ENCODE data around the gene POR.

Gene POR

DNA sequence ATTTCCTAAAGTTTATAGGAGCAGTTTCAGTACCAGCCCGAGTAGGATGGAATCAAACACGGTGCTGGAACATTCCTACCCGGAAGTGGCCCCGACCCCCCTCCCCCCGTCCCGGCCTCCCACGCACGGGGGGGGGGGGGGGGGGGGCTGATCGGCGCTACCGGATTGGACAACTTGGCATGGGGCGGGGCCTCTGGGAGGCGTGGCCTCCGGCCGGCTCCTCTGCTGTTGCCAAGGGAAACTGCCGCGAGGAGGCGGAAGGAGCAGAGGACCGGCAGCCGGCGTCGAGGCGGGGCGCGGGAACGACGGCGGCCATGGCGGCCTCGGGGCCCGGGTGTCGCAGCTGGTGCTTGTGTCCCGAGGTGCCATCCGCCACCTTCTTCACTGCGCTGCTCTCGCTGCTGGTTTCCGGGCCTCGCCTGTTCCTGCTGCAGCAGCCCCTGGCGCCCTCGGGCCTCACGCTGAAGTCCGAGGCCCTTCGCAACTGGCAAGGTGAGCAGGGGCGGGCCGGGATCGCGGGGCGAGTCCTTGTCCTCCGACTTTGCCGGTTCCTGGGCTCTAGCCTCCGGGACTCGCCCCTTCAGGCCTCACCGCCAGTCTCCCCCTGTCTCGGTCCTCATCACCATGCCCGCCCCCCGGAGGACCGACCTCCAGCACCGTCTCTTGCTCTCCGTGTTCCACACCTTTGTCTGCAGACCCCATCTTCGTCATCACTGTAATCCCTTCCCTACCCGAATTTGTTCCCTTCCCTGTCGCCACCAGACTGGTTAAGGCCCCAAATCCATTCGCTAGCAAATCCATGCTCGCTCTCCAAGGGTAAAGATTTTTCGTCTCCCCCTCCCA lies 36.0 kb upstream of the POR start, which contains the start of gene RHBDD2:
Gene RHBDD2 (plus strand): TSS at position 266 of the 843 bp plus-strand sequence. CDS start 49 bp downstream, at position 315.
- H3K18ac ChIP-seq (ENCODE audit: low read length): peak within 1 kb of the TSS; percentile 100
- no peak within 1 kb of the TSS for H2BK120ac ChIP-seq (ENCODE audit: low read depth, low read length)
- H4K8ac ChIP-seq (ENCODE audit: low read depth, low read length): peak within 1 kb of the TSS; percentile 95
- H3K27me3 ChIP-seq (ENCODE audit: control insufficient read depth in 3 of 3, insufficient read depth in 3 of 3, low read depth in 1 of 3, low read length in 3 of 3): no peaks in the 10 kb centered on the region
- H3K4me2 ChIP-seq (ENCODE audit: insufficient read depth, low read length, poor library complexity, severe bottlenecking): peak within 1 kb of the TSS; percentile 74
- peak within 1 kb of the TSS; percentile 95 for H3K14ac ChIP-seq (ENCODE audit: low read length)
- peak within 1 kb of the TSS; percentile 82 to 98 for H3K4me3 ChIP-seq (ENCODE audit: low read length in 2 of 2)
- no peaks in the 10 kb centered on the region for H3K9me3 ChIP-seq (replicated peaks in 1 of 2; ENCODE audit: control insufficient read depth in 2 of 2, insufficient read depth in 1 of 2, low read depth in 1 of 2, low read length in 2 of 2)
- peak within 1 kb of the TSS; percentile 70 for H2BK15ac ChIP-seq (ENCODE audit: low read length)
- peaks cover 6 to 15% of the 10 kb centered on the region in 2 donors for H3K4me1 ChIP-seq (ENCODE audit: control insufficient read depth in 2 of 2, insufficient read depth in 1 of 2, low read depth in 1 of 2, low read length in 2 of 2)
- peak; percentile 91 for DNase-seq (ENCODE audit: low spot score)
- peak within 1 kb of the TSS; percentile 98 for H3K23ac ChIP-seq (ENCODE audit: low read depth, low read length, poor library complexity)
- peaks cover 14% of the 10 kb centered on the region for H3K79me1 ChIP-seq (ENCODE audit: low read depth, low read length)
- H2BK12ac ChIP-seq (ENCODE audit: low read length): no peak within 1 kb of the TSS
- peak within 1 kb of the TSS; percentile 92 for H2AFZ ChIP-seq (ENCODE audit: low read length)
- peak within 1 kb of the TSS; percentile 60 for H3K27ac ChIP-seq (replicated peaks; ENCODE audit: low read length)
- WGBS, 2 donors (ENCODE audit: extremely low coverage in 2 of 2, insufficient read length in 2 of 2, insufficient replicate concordance in 1 of 2): no CpG with 5 or more reads among the region's 65 CpGs
- no peak within 1 kb of the TSS for H4K91ac ChIP-seq (ENCODE audit: low read depth, low read length, poor library complexity)
- H2BK5ac ChIP-seq (ENCODE audit: low read length): peak within 1 kb of the TSS; percentile 88
- peak within 1 kb of the TSS; percentile 86 for H3K4ac ChIP-seq (ENCODE audit: low read length)
- peak within 1 kb of the TSS; percentile 99 for H3K9ac ChIP-seq (ENCODE audit: low read depth, low read length, poor library complexity)
- H2AK5ac ChIP-seq (ENCODE audit: low read depth, low read length): peak within 1 kb of the TSS; percentile 74
- peaks cover 17 to 39% of the 10 kb centered on the region in 2 donors for H3K36me3 ChIP-seq (replicated peaks in 1 of 2; ENCODE audit: control insufficient read depth in 2 of 2, insufficient read depth in 2 of 2, low read length in 2 of 2)

DNA sequence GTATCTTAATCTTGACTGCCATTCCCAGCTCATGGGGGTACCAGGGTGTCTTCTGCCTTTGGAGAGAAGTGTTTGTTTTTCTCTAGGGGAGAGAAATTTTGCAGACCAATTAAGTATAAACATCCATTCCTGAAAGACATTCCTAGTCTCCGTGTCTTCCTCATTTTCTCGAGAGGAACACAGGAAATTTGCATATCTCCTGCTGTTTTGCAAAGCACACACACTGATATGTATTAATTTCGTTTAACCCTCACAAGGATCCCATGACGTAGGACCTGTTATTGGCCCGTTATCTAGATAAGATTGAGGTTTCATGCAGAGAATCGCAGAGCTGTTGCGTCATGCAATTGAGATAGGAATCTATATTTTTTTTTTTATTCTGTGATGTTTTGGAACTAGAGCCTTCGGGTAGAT lies 35.2 kb upstream of the POR start:
- no peaks in the 10 kb centered on the region for H3K9me3 ChIP-seq (replicated peaks in 1 of 2; ENCODE audit: control insufficient read depth in 2 of 2, insufficient read depth in 1 of 2, low read depth in 1 of 2, low read length in 2 of 2)
- peaks cover 24 to 47% of the 10 kb centered on the region in 2 donors for H3K36me3 ChIP-seq (replicated peaks in 1 of 2; ENCODE audit: control insufficient read depth in 2 of 2, insufficient read depth in 2 of 2, low read length in 2 of 2)
- no peak overlapping the region for H3K14ac ChIP-seq (ENCODE audit: low read length)
- no peak overlapping the region for H3K23ac ChIP-seq (ENCODE audit: low read depth, low read length, poor library complexity)
- no peak for DNase-seq (ENCODE audit: low spot score)
- no peaks in the 10 kb centered on the region for H3K27me3 ChIP-seq (ENCODE audit: control insufficient read depth in 3 of 3, insufficient read depth in 3 of 3, low read depth in 1 of 3, low read length in 3 of 3)
- H2AK5ac ChIP-seq (ENCODE audit: low read depth, low read length): no peak overlapping the region
- H2BK15ac ChIP-seq (ENCODE audit: low read length): no peak overlapping the region
- peak overlapping the region; percentile 74 for H3K4me2 ChIP-seq (ENCODE audit: insufficient read depth, low read length, poor library complexity, severe bottlenecking)
- peak overlapping the region; percentile 82 to 98 for H3K4me3 ChIP-seq (ENCODE audit: low read length in 2 of 2)
- H4K8ac ChIP-seq (ENCODE audit: low read depth, low read length): no peak overlapping the region
- H3K9ac ChIP-seq (ENCODE audit: low read depth, low read length, poor library complexity): no peak overlapping the region
- H3K4ac ChIP-seq (ENCODE audit: low read length): no peak overlapping the region
- WGBS, 2 donors (ENCODE audit: extremely low coverage in 2 of 2, insufficient read length in 2 of 2, insufficient replicate concordance in 1 of 2): no CpG with 5 or more reads among the region's 8 CpGs
- H2BK120ac ChIP-seq (ENCODE audit: low read depth, low read length): no peak overlapping the region
- no peak overlapping the region for H3K27ac ChIP-seq (replicated peaks; ENCODE audit: low read length)
- H4K91ac ChIP-seq (ENCODE audit: low read depth, low read length, poor library complexity): no peak overlapping the region
- H3K79me1 ChIP-seq (ENCODE audit: low read depth, low read length): peaks cover 14% of the 10 kb centered on the region
- peaks cover 6 to 15% of the 10 kb centered on the region in 2 donors for H3K4me1 ChIP-seq (ENCODE audit: control insufficient read depth in 2 of 2, insufficient read depth in 1 of 2, low read depth in 1 of 2, low read length in 2 of 2)
- no peak overlapping the region for H2BK5ac ChIP-seq (ENCODE audit: low read length)
- H2AFZ ChIP-seq (ENCODE audit: low read length): peak overlapping the region; percentile 92
- H2BK12ac ChIP-seq (ENCODE audit: low read length): no peak overlapping the region
- H3K18ac ChIP-seq (ENCODE audit: low read length): no peak overlapping the region

DNA sequence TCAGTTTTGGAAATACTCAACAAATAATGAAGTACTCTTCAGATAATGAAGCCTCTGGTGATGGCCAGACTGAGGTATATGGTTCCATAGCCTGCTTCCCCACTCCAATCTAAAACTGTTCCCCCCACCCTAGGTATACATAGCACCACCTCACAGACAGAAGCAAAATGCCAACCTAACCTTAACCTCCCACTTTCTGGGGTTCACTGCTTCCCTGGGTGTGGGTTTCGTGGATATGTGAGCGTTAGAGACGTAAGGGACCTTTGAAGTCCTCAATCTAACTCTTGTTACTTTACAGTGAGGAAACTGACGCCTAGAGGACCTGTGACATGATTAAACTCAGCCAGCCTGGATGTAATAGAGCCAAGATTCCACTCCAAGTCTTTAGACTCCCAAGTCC lies 34.7 kb upstream of the POR start:
- H3K79me1 ChIP-seq (ENCODE audit: low read depth, low read length): peaks cover 14% of the 10 kb centered on the region
- WGBS, 2 donors (ENCODE audit: extremely low coverage in 2 of 2, insufficient read length in 2 of 2, insufficient replicate concordance in 1 of 2): no CpG with 5 or more reads among the region's 4 CpGs

DNA sequence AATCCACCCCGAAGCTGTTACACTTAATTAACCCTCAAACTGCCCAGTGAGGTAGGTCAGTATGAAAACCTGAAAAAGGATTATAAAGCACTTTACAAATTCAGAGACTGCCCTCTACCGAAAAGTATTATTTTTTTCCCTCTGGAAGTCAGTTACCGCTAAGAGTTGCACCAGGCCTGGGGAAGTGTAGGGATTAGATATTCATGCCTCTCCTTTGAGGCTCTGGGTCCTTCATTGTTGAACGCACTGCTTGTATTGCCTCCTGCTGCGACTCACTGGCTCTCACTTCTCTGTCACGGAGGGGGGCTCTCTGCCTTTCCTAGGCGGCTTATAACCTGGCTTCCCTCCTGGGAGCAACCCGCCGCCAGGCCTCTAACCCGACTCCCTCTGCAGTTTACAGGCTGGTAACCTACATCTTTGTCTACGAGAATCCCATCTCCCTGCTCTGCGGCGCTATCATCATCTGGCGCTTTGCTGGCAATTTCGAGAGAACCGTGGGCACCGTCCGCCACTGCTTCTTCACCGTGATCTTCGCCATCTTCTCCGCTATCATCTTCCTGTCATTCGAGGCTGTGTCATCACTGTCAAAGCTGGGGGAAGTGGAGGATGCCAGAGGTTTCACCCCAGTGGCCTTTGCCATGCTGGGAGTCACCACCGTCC lies 33.4 kb upstream of the POR start:
- no peak for DNase-seq (ENCODE audit: low spot score)

More for the DNA sequence above, 34.7 kb upstream of the POR start:
- Histone ChIP-seq H3K4me3 (ENCODE audit: low read length in 2 of 2) (peak overlapping the region; percentile 57 to 82), H3K23ac (ENCODE audit: low read depth, low read length, poor library complexity) (no peak overlapping the region), H2AK5ac (ENCODE audit: low read depth, low read length) (no peak overlapping the region), H4K91ac (ENCODE audit: low read depth, low read length, poor library complexity) (no peak overlapping the region), H3K4ac (ENCODE audit: low read length) (no peak overlapping the region), H3K18ac (ENCODE audit: low read length) (no peak overlapping the region), H2AFZ (ENCODE audit: low read length) (no peak overlapping the region), H3K36me3 (replicated peaks in 1 of 2; ENCODE audit: control insufficient read depth in 2 of 2, insufficient read depth in 2 of 2, low read length in 2 of 2) (peaks cover 29 to 51% of the 10 kb centered on the region in 2 donors), H3K9me3 (replicated peaks in 1 of 2; ENCODE audit: control insufficient read depth in 2 of 2, insufficient read depth in 1 of 2, low read depth in 1 of 2, low read length in 2 of 2) (no peaks in the 10 kb centered on the region), H3K27ac (replicated peaks; ENCODE audit: low read length) (no peak overlapping the region), H3K14ac (ENCODE audit: low read length) (no peak overlapping the region), H2BK12ac (ENCODE audit: low read length) (no peak overlapping the region), H2BK5ac (ENCODE audit: low read length) (no peak overlapping the region), H2BK120ac (ENCODE audit: low read depth, low read length) (no peak overlapping the region), H4K8ac (ENCODE audit: low read depth, low read length) (no peak overlapping the region), H3K4me2 (ENCODE audit: insufficient read depth, low read length, poor library complexity, severe bottlenecking) (peak overlapping the region; percentile 29), H3K4me1 (ENCODE audit: control insufficient read depth in 2 of 2, insufficient read depth in 1 of 2, low read depth in 1 of 2, low read length in 2 of 2) (peaks cover 6 to 15% of the 10 kb centered on the region in 2 donors), H2BK15ac (ENCODE audit: low read length) (no peak overlapping the region), H3K9ac (ENCODE audit: low read depth, low read length, poor library complexity) (no peak overlapping the region), H3K27me3 (ENCODE audit: control insufficient read depth in 3 of 3, insufficient read depth in 3 of 3, low read depth in 1 of 3, low read length in 3 of 3) (no peaks in the 10 kb centered on the region)
- DNase-seq (ENCODE audit: low spot score): no peak

More for the DNA sequence above, 33.4 kb upstream of the POR start:
- Histone ChIP-seq H2BK12ac (ENCODE audit: low read length) (no peak overlapping the region), H3K9me3 (replicated peaks in 1 of 2; ENCODE audit: control insufficient read depth in 2 of 2, insufficient read depth in 1 of 2, low read depth in 1 of 2, low read length in 2 of 2) (no peaks in the 10 kb centered on the region), H2BK15ac (ENCODE audit: low read length) (no peak overlapping the region), H3K27me3 (ENCODE audit: control insufficient read depth in 3 of 3, insufficient read depth in 3 of 3, low read depth in 1 of 3, low read length in 3 of 3) (no peaks in the 10 kb centered on the region), H3K23ac (ENCODE audit: low read depth, low read length, poor library complexity) (no peak overlapping the region), H2AFZ (ENCODE audit: low read length) (no peak overlapping the region), H4K8ac (ENCODE audit: low read depth, low read length) (peak overlapping the region; percentile 29), H3K14ac (ENCODE audit: low read length) (no peak overlapping the region), H3K36me3 (replicated peaks in 1 of 2; ENCODE audit: control insufficient read depth in 2 of 2, insufficient read depth in 2 of 2, low read length in 2 of 2) (peaks cover 40 to 64% of the 10 kb centered on the region in 2 donors), H3K4ac (ENCODE audit: low read length) (no peak overlapping the region), H2AK5ac (ENCODE audit: low read depth, low read length) (no peak overlapping the region), H3K27ac (replicated peaks; ENCODE audit: low read length) (no peak overlapping the region), H3K4me2 (ENCODE audit: insufficient read depth, low read length, poor library complexity, severe bottlenecking) (no peak overlapping the region), H3K18ac (ENCODE audit: low read length) (no peak overlapping the region), H3K79me1 (ENCODE audit: low read depth, low read length) (peaks cover 14% of the 10 kb centered on the region), H3K9ac (ENCODE audit: low read depth, low read length, poor library complexity) (peak overlapping the region; percentile 39), H4K91ac (ENCODE audit: low read depth, low read length, poor library complexity) (no peak overlapping the region), H3K4me3 (ENCODE audit: low read length in 2 of 2) (no peak overlapping the region), H2BK120ac (ENCODE audit: low read depth, low read length) (no peak overlapping the region), H2BK5ac (ENCODE audit: low read length) (no peak overlapping the region), H3K4me1 (ENCODE audit: control insufficient read depth in 2 of 2, insufficient read depth in 1 of 2, low read depth in 1 of 2, low read length in 2 of 2) (peaks cover 6 to 15% of the 10 kb centered on the region in 2 donors)
- WGBS, 2 donors (ENCODE audit: extremely low coverage in 2 of 2, insufficient read length in 2 of 2, insufficient replicate concordance in 1 of 2): no CpG with 5 or more reads among the region's 23 CpGs

Measured in neuronal stem cell (in vitro differentiated cells).